ENCODE results near the gene TACSTD2.
"Not testable (repeated sequence)": the region's sequence is repeated elsewhere in the genome, so short reads cannot be mapped to it uniquely, and the experiment has no call there.

The TACSTD2 gene, protein sequence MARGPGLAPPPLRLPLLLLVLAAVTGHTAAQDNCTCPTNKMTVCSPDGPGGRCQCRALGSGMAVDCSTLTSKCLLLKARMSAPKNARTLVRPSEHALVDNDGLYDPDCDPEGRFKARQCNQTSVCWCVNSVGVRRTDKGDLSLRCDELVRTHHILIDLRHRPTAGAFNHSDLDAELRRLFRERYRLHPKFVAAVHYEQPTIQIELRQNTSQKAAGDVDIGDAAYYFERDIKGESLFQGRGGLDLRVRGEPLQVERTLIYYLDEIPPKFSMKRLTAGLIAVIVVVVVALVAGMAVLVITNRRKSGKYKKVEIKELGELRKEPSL

DNA sequence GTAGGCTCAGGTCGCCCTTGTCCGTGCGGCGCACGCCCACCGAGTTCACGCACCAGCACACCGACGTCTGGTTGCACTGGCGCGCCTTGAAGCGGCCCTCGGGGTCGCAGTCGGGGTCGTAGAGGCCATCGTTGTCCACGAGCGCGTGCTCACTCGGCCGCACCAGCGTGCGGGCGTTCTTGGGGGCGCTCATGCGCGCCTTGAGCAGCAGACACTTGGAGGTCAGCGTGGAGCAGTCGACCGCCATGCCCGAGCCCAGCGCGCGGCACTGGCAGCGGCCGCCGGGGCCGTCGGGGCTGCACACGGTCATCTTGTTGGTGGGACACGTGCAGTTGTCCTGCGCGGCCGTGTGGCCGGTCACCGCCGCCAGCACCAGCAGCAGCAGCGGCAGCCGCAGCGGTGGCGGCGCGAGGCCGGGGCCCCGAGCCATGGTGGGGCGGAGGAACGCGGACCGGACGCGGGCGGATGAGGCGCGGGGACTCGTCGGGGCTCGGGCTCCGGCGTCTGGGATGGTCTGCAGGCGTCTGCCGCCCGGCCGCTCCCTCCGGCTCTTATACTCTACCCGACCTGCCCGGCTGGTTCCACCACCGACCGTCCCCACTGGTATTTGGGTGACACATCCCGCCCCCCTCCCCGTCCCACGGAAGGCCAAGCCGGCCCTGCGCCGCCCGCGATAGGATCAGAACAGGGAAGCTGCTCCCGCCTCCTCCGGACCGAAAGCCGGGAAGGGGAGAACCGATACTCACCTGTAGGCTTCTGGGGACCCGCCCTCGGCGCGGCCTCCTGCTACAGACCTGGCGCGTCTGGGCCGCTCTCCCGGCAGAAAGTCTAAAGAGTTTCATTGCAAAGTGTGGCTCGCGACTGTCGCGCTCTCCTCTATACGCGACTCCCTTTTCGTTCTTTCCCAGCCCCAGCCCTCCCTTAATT is at the start of gene TACSTD2:
Gene TACSTD2, minus strand, starts transcription at position 526 of the 927 bp plus-strand sequence. Its CDS starts 96 bp downstream, at position 430.
- DNase-seq (ENCODE audit: low spot score), result no peak

DNA sequence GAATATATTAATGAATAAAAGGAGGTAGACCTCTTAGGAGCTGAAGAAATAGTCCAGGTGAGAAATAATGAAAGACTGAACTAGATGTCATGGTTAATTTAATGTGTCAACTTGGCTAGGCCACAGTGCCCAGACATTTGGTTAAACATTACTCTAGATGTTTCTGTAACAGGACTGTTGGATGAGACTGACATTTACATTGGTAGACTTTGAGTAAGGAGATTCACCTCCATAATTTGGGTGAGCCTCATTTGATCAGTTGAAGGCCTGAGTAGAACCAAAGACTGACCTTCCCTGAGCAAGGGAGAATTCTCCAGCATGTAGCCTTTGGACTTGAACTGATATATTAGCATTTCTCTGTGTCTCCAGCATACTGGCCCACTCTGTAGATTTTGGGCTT is 49.2 kb upstream of the TACSTD2 start:
- no peak for DNase-seq (ENCODE audit: low spot score)

- DNase-seq (ENCODE audit: low spot score), result not testable (repeated sequence)
These were observed 46.2 kb upstream of the TACSTD2 start for GRCh38 chr1:58623259-58623658.

- DNase-seq (ENCODE audit: low spot score), result no peak
These were observed 45.5 kb upstream of the TACSTD2 start for GRCh38 chr1:58622571-58622970.

DNA sequence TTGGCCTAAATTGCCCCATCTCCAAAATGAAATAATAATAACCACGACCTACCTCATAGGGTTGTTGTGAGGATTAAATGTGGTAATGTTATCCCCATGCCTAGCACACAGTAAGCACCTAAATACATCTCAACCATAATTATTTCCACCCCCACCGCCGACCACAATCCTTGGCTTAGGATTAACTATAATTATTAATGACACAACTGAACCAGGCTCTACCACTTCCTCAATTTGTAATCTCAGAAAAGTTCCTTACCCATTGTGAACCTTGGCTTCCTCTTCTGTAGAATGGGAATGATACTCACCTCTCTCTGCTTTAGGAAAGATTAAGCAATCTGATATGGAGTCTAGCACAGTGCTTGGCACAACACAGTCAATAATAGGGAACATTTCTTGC is 44.3 kb upstream of the TACSTD2 start:
- DNase-seq (ENCODE audit: low spot score), result no peak

- no peak for DNase-seq (ENCODE audit: low spot score)
These were observed 43.9 kb upstream of the TACSTD2 start for GRCh38 chr1:58620926-58621325.

DNA sequence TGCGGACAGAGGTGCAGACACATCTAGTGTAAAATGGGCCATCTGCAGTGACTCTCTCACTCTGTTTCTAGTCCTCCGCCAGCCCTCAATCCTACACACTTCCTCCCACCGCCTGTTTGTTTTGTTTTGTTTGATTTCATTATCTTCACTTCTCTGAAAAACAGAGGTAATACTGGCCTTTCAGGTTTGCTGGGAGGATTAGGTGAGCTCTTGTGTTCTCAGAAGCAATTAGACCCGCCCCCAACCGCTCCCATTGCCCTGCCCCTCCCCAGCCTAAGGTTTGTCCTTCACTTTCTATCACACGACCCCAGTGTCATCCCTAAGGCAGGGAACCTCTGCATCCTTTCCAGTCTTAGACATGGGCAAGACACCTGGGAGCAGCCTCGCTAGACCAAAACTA is 43.2 kb upstream of the TACSTD2 start:
- no peak for DNase-seq (ENCODE audit: low spot score)

DNA sequence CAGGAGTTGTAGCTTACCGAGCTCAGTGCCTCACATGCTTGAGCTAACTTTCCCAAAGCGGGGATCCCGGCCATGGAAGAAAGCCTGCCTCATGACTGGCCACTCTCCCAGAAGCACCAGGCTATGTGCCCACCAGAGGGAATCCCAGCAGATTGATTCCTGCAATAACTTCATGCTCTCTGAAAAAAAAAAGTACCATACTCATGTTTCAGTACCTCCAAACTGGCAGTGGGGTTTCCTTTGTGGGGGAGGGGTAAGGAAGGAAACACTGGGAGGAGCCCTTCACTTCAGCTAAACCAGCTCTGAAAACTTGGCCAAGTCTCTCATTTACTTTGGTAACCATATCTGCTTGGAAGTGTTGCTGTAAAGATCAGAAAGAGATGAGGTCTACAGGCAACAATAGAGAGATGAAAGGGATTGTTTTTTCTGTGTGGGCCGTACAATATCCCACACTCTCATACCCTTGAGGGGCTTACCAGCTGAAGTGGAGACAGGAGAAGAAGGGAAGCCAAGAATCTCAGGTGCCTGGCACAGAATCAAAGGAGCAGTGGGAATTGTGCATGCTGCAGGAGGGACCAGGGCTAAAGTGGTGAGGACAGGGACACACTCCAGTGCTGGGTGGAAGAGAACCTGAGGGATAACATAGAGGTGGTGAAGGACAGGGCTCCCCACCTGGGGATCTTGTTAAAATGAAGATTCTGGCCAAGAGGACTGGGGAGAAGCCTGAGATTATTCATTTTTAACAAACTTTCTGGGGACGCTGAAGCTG is 42.4 kb upstream of the TACSTD2 start:
- no peak for DNase-seq (ENCODE audit: low spot score)

DNA sequence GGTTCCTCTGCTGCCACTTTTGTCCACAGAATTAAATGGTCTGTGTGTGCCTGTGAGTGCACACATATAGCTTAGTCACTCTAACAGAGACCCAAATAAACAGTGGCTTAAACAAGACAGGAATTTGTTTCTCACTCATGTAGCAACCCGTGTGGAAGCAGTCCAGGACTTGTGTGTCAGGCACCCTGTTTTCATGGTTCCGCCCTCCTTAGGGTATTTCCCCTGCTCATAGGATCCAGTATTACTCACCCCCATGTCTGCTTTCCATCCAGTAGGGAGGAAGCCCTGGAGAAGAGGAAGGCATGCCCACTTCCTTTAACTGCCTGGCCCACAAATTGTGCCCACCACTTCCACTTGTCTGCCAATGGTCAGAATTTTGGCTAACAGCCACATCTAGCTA is 41.3 kb upstream of the TACSTD2 start:
- DNase-seq (ENCODE audit: low spot score), result no peak

- no peak for DNase-seq (ENCODE audit: low spot score)
These were observed 34.9 kb upstream of the TACSTD2 start for GRCh38 chr1:58611861-58612385.

DNA sequence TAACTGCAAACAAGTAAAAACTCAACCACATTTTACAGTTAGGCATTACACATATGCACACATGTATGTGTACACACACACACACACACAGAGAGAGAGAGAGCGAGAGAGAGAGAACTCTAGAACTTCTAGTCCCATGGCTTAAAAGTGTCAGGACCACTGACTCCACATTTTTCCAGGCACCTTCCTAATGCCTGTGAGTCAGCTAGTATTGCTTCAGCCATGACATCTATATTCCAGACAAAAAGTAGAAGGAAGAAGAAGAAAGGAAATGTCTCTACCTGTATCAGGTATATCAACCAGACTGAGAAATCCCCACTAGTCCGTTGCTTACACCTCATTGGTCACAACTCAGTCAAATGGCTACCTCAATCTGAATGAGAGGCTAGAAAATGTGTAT is 31.9 kb upstream of the TACSTD2 start:
- no peak for DNase-seq (ENCODE audit: low spot score)

GRCh38 chr1:58608297-58608696 is 31.2 kb upstream of the TACSTD2 start:
- no peak for DNase-seq (ENCODE audit: low spot score)

- no peak for DNase-seq (ENCODE audit: low spot score)
These were observed 30.3 kb upstream of the TACSTD2 start for GRCh38 chr1:58607391-58607790.

GRCh38 chr1:58601921-58602320 is 24.9 kb upstream of the TACSTD2 start:
- DNase-seq (ENCODE audit: low spot score), result not testable (repeated sequence)

DNA sequence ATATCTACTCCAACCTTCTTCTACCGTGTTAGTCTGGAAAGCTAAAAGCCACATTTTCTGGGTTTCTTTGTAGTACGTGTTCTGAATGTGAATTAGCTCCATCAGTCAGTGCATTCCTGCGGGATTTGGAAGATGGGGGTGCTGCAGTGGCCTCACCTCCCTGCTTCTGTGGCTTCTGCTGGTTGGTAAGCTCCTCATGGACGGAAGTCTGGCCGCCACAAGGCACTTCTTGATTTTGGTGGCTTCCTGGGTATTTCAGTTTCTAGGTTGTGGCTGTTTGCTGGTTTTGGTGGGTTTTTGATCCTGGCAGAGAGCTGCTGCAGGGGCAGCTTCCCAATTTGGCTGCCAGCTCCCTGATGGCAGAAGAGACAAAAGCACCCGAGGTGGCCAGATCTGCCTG is 20.9 kb upstream of the TACSTD2 start:
- no peak for DNase-seq (ENCODE audit: low spot score)

DNA sequence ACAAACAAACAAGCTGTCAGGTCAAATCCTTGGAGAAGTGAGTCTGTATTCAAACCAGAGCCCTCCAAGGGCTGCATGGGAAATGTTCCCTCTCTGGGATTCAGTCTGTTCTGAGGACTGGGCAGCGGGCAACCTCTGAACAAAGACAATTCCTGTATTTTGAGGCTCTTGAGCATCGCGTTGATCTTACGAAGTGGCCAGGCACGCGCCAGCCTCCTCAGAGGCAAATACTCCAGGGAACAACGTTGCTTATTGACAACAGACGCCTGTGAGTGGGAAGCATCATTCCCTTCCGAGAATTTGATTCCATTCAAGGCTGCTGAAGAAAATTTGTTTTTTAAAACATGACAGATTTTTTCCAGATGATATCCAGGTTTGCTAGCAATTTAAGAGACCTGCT is 20.0 kb upstream of the TACSTD2 start:
- no peak for DNase-seq (ENCODE audit: low spot score)

- no peak for DNase-seq (ENCODE audit: low spot score)
These were observed 19.6 kb upstream of the TACSTD2 start for GRCh38 chr1:58596631-58597052.

DNA sequence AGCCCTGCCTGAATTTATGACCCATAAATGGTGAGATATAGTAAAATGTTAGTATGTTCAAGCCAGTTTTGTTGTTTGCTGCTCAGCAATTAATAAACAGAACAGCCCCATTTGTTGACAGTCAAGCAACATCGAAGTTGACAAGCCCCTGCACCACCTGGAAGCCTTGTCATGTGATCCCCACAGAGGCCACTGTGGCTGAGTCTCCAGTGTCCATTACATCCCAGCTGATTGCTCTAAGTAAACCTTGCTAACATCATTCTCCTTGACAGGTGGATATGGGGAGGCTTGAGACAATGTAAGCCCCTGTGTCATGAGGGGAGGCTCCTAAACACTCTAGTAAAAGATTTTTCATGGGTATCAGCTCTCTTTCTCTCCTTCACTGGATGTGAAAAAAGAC is 17.5 kb upstream of the TACSTD2 start:
- DNase-seq (ENCODE audit: low spot score), result no peak

DNA sequence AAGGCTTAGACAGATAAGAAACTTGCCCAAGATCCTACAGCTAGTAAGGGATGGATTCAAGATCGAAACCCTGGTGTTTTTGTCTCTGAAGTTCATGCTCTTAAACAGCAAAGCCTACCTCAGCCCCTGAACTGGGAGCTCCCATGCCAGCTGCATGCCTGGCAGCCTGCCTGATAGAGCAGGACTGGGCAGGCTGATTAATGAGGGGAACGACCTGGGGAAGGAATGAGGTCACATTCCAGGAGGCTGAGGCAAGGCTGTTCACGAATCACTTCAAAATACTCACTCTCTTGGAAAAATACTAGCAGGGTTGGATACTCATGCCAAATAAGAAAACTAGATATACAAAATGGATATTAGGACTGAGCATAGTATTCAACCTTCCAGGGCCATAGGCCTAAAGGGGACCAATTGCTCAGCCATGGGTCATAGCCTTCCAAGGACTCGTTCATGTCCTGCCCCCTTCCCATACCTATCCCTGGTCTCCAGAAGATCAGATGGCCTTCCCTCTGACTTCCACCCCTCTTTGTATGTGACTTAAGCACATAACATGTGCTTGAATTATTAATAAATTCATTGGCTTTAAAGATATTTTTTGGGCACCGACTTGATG is 15.6 kb upstream of the TACSTD2 start:
- DNase-seq (ENCODE audit: low spot score), result no peak

DNA sequence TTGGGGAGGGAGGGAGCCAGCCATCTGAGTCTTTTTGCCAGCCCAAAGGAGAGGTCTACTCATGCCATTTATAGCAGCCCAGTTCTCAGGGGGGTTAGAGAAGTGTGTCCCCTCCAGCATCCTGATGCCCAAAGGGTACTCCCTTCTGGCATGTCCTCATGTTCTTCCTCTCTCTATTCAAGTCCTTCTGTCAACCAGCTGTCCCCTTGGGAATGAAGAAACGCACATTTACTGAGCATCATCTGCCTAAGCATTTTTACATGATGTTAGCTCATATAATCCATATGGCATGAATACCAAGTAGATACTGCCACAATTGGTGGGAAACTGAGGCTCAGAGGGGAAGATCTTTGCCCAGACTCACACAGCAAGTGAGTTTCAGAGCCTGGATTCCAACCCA is 14.8 kb upstream of the TACSTD2 start:
- DNase-seq (ENCODE audit: low spot score), result no peak

- no peak for DNase-seq (ENCODE audit: low spot score)
These were observed 13.0 kb upstream of the TACSTD2 start for GRCh38 chr1:58590019-58590418.

DNA sequence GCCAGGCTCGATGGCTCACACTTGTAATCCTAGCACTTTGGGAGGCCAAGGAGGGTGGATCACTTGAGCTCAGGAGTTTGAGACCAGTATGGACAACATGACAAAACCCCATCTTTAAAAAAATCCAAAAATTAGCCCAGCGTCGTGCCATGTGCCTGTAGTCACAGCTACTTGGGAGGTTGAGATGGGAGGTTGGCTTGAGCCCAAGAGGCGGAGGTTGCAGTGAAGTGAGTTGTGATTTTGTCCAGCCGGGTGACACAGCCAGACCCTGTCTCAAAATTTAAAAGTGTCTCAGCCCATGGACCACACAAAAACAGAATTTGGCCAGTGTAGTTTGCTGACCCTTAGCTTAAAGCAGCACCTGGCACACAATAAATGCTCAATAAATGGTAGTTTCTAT is 11.3 kb upstream of the TACSTD2 start:
- no peak for DNase-seq (ENCODE audit: low spot score)
